Testis (tissue), 2 donors: ENCODE measurements around the gene ARID1B.

Experiments
- POLR2A ChIP-seq: fragments of 450-650 bp; IDR thresholded peaks from one replicate; pipeline ENCODE4 v1.6.1; 2017; ENCODE audit warnings: antibody characterized with exemption, mild to moderate bottlenecking, moderate library complexity
- TF ChIP-seq, protein P1 (sequence below), 3 experiments: fragments of 450-650 bp in 2 of 3; fragments of 200-600 bp in 1 of 3; sonication (generic) in 1 of 3; IDR thresholded peaks; one replicate each; pipeline ENCODE4 v1.5.1; 2016 to 2019; ENCODE audit warnings: antibody characterized with exemption in 3 of 3, mild to moderate bottlenecking in 2 of 3, moderate library complexity in 1 of 3

DNA sequence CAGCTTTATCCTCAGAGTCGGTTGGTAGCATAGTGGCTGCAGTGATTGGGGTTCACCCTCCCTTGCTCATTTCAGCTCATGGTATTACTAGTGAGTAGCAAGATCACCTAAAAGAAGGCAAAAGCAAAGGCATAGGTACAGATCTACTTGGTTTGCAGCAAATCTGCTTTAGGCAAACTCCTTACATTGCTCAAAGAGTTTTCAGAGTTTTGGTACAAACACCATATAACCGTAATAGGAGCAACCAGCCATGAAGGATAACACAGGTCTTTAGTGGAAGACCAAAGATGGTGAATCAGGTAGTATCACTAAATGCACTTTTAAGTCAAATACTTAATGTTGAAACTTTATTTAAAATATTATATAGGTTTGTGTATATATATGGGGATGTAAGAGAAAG is 172.9 kb downstream of the ARID1B start:
- TF ChIP-seq, protein P1, sequence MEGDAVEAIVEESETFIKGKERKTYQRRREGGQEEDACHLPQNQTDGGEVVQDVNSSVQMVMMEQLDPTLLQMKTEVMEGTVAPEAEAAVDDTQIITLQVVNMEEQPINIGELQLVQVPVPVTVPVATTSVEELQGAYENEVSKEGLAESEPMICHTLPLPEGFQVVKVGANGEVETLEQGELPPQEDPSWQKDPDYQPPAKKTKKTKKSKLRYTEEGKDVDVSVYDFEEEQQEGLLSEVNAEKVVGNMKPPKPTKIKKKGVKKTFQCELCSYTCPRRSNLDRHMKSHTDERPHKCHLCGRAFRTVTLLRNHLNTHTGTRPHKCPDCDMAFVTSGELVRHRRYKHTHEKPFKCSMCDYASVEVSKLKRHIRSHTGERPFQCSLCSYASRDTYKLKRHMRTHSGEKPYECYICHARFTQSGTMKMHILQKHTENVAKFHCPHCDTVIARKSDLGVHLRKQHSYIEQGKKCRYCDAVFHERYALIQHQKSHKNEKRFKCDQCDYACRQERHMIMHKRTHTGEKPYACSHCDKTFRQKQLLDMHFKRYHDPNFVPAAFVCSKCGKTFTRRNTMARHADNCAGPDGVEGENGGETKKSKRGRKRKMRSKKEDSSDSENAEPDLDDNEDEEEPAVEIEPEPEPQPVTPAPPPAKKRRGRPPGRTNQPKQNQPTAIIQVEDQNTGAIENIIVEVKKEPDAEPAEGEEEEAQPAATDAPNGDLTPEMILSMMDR (IDR thresholded peaks at IDR 0.05), result no peak
- TF ChIP-seq POLR2A, result no peak
